ENCODE data around the gene SLFNL1. TPM values are rescaled to one million over a fixed set of nuclear protein-coding genes. Genes with fewer than 3 reads are reported as not detected.
A peak's percentile ranks its signal among the peaks of the same experiment; 100 is the strongest.

The SLFNL1 gene
- polyA plus RNA-seq, 3 donors: 0.04 to 0.11 TPM; not detected in 1

DNA sequence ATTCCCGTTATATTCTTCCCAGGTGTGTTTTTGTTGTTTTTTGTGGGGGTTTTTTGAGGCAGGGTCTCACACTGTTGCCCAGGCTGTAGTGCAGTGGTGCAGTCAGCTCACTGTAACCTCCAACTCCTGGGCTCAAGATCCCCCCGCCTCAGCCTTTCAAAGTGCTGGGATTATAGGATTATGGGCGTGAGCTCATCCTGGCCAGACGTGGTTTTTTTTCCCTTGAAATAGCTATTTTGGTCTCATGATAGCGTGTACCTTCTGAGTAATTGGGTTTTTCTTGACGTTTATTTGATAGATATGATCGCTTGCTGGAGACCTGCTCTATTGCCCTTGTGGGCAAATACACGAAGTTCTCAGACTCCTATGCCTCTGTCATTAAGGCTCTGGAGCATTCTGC is 24.4 kb downstream of the SLFNL1 start:
- no peaks in the 10 kb centered on the region for H3K4me1 ChIP-seq (ENCODE audit: control insufficient read depth in 1 of 2, insufficient read depth in 2 of 2, low read length in 2 of 2)
- H3K9me3 Mint-ChIP-seq: no peaks in the 10 kb centered on the region
- no peak overlapping the region for H2AFZ ChIP-seq (ENCODE audit: insufficient read depth, low read depth, low read length, poor library complexity, severe bottlenecking)
- no peaks in the 10 kb centered on the region for H3K27me3 ChIP-seq (ENCODE audit: control insufficient read depth in 2 of 2, insufficient read depth in 2 of 2, low read length in 2 of 2)
- peaks cover 59 to 99% of the 10 kb centered on the region in 2 donors for H3K36me3 ChIP-seq (replicated peaks in 1 of 2; ENCODE audit: control insufficient read depth in 1 of 2, insufficient read depth in 2 of 2, low read length in 2 of 2)
- H3K27me3 Mint-ChIP-seq (ENCODE audit: low read depth in 3 of 3): no peaks in the 10 kb centered on the region
- H3K4me3 Mint-ChIP-seq: no peak overlapping the region
- H3K4me1 Mint-ChIP-seq: peaks cover 1% of the 10 kb centered on the region
- no peaks in the 10 kb centered on the region for H3K79me2 ChIP-seq (ENCODE audit: insufficient read depth, low read length)
- TF ChIP-seq, protein P1, sequence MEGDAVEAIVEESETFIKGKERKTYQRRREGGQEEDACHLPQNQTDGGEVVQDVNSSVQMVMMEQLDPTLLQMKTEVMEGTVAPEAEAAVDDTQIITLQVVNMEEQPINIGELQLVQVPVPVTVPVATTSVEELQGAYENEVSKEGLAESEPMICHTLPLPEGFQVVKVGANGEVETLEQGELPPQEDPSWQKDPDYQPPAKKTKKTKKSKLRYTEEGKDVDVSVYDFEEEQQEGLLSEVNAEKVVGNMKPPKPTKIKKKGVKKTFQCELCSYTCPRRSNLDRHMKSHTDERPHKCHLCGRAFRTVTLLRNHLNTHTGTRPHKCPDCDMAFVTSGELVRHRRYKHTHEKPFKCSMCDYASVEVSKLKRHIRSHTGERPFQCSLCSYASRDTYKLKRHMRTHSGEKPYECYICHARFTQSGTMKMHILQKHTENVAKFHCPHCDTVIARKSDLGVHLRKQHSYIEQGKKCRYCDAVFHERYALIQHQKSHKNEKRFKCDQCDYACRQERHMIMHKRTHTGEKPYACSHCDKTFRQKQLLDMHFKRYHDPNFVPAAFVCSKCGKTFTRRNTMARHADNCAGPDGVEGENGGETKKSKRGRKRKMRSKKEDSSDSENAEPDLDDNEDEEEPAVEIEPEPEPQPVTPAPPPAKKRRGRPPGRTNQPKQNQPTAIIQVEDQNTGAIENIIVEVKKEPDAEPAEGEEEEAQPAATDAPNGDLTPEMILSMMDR (IDR thresholded peaks at IDR 0.05): no peak
- H3K27ac Mint-ChIP-seq: peak overlapping the region in 1 of 7 donors; percentile 37
- H3K36me3 Mint-ChIP-seq: peaks cover 76 to 84% of the 10 kb centered on the region in 2 donors
- no peak overlapping the region for H3K4me2 ChIP-seq (replicated peaks; ENCODE audit: extremely low read depth, low read length, poor library complexity, severe bottlenecking)
- no peak overlapping the region for H3K4me3 ChIP-seq (replicated peaks in 1 of 3; ENCODE audit: low read depth in 2 of 3, low read length in 3 of 3)
- no peaks in the 10 kb centered on the region for H3K9me3 ChIP-seq (replicated peaks in 1 of 2; ENCODE audit: control insufficient read depth in 1 of 2, insufficient read depth in 1 of 2, low read length in 2 of 2)
- no peak overlapping the region for H3K27ac ChIP-seq (ENCODE audit: low read depth in 1 of 2, low read length in 2 of 2)
- intact Hi-C loops (cut with micrococcal nuclease): no loop called here
- H4K20me1 ChIP-seq (ENCODE audit: insufficient read depth, low read length): no peaks in the 10 kb centered on the region
- H3K9ac ChIP-seq (ENCODE audit: insufficient read depth, low read length, poor library complexity, severe bottlenecking): no peak overlapping the region
- no peak for DNase-seq
- WGBS (ENCODE audit: insufficient coverage): 100% methylated on average over 4 of the region's 8 CpGs

DNA sequence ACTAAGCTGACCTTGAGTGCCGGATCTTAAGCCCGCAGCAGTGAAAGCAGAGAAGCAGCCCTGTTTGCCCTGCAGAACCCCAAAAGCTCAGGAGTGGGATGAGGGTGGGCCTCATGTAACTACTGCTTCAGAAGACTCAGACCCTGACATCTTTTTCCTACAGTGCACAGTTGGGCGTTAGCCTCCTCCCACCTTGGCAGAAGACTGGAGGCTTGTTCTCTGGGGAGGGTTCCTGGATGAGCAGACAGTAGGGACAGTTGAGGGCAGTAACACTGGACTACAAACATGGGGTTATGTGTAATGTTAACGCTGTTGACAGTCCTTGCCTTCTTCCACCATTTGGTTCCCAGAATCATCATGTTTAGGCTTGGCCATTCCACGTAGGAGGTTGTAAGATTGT is 32.5 kb downstream of the SLFNL1 start:
- H3K9ac ChIP-seq (ENCODE audit: insufficient read depth, low read length, poor library complexity, severe bottlenecking): no peak overlapping the region
- no peak overlapping the region for H3K4me2 ChIP-seq (replicated peaks; ENCODE audit: extremely low read depth, low read length, poor library complexity, severe bottlenecking)
- H2AFZ ChIP-seq (ENCODE audit: insufficient read depth, low read depth, low read length, poor library complexity, severe bottlenecking): no peak overlapping the region
- no peak overlapping the region for H3K4me3 Mint-ChIP-seq
- H3K27me3 ChIP-seq (ENCODE audit: control insufficient read depth in 2 of 2, insufficient read depth in 2 of 2, low read length in 2 of 2): no peaks in the 10 kb centered on the region
- H3K4me1 Mint-ChIP-seq: no peaks in the 10 kb centered on the region
- no peak overlapping the region for H3K4me3 ChIP-seq (replicated peaks in 1 of 3; ENCODE audit: low read depth in 2 of 3, low read length in 3 of 3)
- no peaks in the 10 kb centered on the region for H3K9me3 ChIP-seq (replicated peaks in 1 of 2; ENCODE audit: control insufficient read depth in 1 of 2, insufficient read depth in 1 of 2, low read length in 2 of 2)
- WGBS (ENCODE audit: insufficient coverage): 100% methylated on average over 2 of the region's 5 CpGs
- H3K9me3 Mint-ChIP-seq: no peaks in the 10 kb centered on the region
- H3K27ac ChIP-seq (ENCODE audit: low read depth in 1 of 2, low read length in 2 of 2): no peak overlapping the region
- TF ChIP-seq, protein P1 (IDR thresholded peaks at IDR 0.05): no peak
- no peaks in the 10 kb centered on the region for H3K27me3 Mint-ChIP-seq (ENCODE audit: low read depth in 3 of 3)
- peaks cover 1% of the 10 kb centered on the region for H3K79me2 ChIP-seq (ENCODE audit: insufficient read depth, low read length)
- H3K4me1 ChIP-seq (ENCODE audit: control insufficient read depth in 1 of 2, insufficient read depth in 2 of 2, low read length in 2 of 2): no peaks in the 10 kb centered on the region
- intact Hi-C loops (cut with micrococcal nuclease): no loop called here
- peaks cover 88 to 90% of the 10 kb centered on the region in 2 donors for H3K36me3 Mint-ChIP-seq
- no peak for DNase-seq
- peaks cover 76 to 99% of the 10 kb centered on the region in 2 donors for H3K36me3 ChIP-seq (replicated peaks in 1 of 2; ENCODE audit: control insufficient read depth in 1 of 2, insufficient read depth in 2 of 2, low read length in 2 of 2)
- H4K20me1 ChIP-seq (ENCODE audit: insufficient read depth, low read length): no peaks in the 10 kb centered on the region
- no peak overlapping the region for H3K27ac Mint-ChIP-seq

Data from CD14-positive monocyte (primary cell).